Measurements from ENCODE around the gene PRR14.
"Not testable (repeated sequence)": the region's sequence is repeated elsewhere in the genome, so short reads cannot be mapped to it uniquely, and the experiment has no call there.

PRR14 gene

DNA sequence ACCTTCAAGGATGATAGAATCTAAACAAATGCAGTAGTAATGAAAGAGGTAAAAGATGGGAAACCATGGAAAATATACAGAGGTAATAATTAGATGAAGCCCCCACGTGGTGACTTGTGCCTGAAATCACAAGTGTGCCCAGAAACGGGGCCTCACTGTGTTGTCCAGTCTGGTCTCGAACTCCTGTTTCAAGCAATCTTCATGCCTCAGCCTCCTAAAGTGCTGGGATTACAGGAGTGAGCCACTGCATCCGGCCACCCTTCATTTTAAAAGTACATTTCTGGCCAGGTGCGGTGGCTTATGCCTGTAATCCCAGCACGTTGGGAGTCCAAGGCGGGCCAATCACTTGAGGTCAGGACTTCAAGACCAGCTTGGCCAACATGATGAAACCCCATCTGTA is 14.2 kb upstream of the PRR14 start:
- H3K4me3 ChIP-seq (ENCODE audit: low read depth in 1 of 2, low read length in 2 of 2), result no peak overlapping the region
- peaks cover 0 to 10% of the 10 kb centered on the region in 2 donors for H3K4me1 ChIP-seq (ENCODE audit: control insufficient read depth in 1 of 2, insufficient read depth in 2 of 2, low read length in 2 of 2)
- H3K9me3 ChIP-seq (ENCODE audit: control insufficient read depth in 1 of 2, low read length in 2 of 2), result no peaks in the 10 kb centered on the region
- H3K36me3 ChIP-seq (ENCODE audit: control insufficient read depth in 1 of 2, insufficient read depth in 2 of 2, low read length in 2 of 2), result no peaks in the 10 kb centered on the region
- no peaks in the 10 kb centered on the region for H3K27me3 ChIP-seq (ENCODE audit: low read depth, low read length)
- H3K27ac ChIP-seq (ENCODE audit: low read length), result no peak overlapping the region

DNA sequence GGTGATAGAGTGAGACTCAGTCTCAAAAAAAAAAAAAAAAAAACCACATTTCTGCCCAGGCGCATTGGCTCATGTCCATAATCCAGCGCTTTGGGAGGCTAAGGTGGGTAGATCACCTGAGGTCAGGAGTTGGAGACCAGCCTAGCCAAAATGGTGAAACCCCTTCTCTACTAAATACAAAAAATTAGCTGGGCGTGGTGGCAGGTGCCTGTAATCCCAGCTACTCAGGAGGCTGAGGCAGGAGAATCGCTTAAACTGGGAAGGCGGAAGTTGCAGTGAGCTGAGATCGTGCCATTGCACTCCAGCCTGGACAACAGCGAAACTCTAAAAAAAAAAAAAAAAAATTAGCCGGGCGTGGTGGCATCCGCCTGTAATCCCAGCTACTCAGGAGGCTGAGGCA is 13.6 kb upstream of the PRR14 start:
- not testable (repeated sequence) for H3K4me1 ChIP-seq (ENCODE audit: control insufficient read depth in 1 of 2, insufficient read depth in 2 of 2, low read length in 2 of 2); H3K9me3 ChIP-seq (ENCODE audit: control insufficient read depth in 1 of 2, low read length in 2 of 2); H3K36me3 ChIP-seq (ENCODE audit: control insufficient read depth in 1 of 2, insufficient read depth in 2 of 2, low read length in 2 of 2); H3K4me3 ChIP-seq (ENCODE audit: low read depth in 1 of 2, low read length in 2 of 2); H3K27ac ChIP-seq (ENCODE audit: low read length); H3K27me3 ChIP-seq (ENCODE audit: low read depth, low read length)

DNA sequence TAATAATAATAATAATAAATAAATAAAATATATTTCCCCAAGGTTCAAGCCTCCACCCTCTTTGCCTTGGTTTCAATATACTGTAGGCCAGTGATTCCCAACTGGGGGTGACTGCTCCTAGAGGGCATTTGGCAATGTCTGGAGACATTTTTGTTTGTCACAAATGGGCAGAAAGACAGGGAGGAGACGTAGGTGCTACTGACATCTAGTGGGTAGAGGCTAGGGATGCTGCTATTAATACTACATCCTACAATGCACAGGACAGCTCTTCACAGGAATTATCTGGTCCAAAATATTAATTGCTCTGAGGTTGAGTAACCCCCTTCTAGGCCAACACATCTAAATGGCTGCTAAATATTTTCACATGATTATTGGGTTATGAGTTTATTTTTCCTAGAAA is 12.8 kb upstream of the PRR14 start:
- no peaks in the 10 kb centered on the region for H3K36me3 ChIP-seq (ENCODE audit: control insufficient read depth in 1 of 2, insufficient read depth in 2 of 2, low read length in 2 of 2)
- no peak overlapping the region for H3K4me3 ChIP-seq (ENCODE audit: low read depth in 1 of 2, low read length in 2 of 2)
- peaks cover 0 to 10% of the 10 kb centered on the region in 2 donors for H3K4me1 ChIP-seq (ENCODE audit: control insufficient read depth in 1 of 2, insufficient read depth in 2 of 2, low read length in 2 of 2)
- H3K27ac ChIP-seq (ENCODE audit: low read length), result no peak overlapping the region
- H3K9me3 ChIP-seq (ENCODE audit: control insufficient read depth in 1 of 2, low read length in 2 of 2), result no peaks in the 10 kb centered on the region
- H3K27me3 ChIP-seq (ENCODE audit: low read depth, low read length), result no peaks in the 10 kb centered on the region

- Histone ChIP-seq H3K27ac (ENCODE audit: low read length) (no peak overlapping the region), H3K4me1 (ENCODE audit: control insufficient read depth in 1 of 2, insufficient read depth in 2 of 2, low read length in 2 of 2) (no peaks in the 10 kb centered on the region), H3K4me3 (ENCODE audit: low read depth in 1 of 2, low read length in 2 of 2) (no peak overlapping the region), H3K9me3 (ENCODE audit: control insufficient read depth in 1 of 2, low read length in 2 of 2) (no peaks in the 10 kb centered on the region), H3K36me3 (ENCODE audit: control insufficient read depth in 1 of 2, insufficient read depth in 2 of 2, low read length in 2 of 2) (no peaks in the 10 kb centered on the region), H3K27me3 (ENCODE audit: low read depth, low read length) (no peaks in the 10 kb centered on the region)
Measured at GRCh38 chr16:30641378-30641982, 9.3 kb upstream of the PRR14 start.

- Histone ChIP-seq H3K4me1 (ENCODE audit: control insufficient read depth in 1 of 2, insufficient read depth in 2 of 2, low read length in 2 of 2) (no peaks in the 10 kb centered on the region), H3K27ac (ENCODE audit: low read length) (no peak overlapping the region), H3K36me3 (ENCODE audit: control insufficient read depth in 1 of 2, insufficient read depth in 2 of 2, low read length in 2 of 2) (no peaks in the 10 kb centered on the region), H3K9me3 (ENCODE audit: control insufficient read depth in 1 of 2, low read length in 2 of 2) (no peaks in the 10 kb centered on the region), H3K4me3 (ENCODE audit: low read depth in 1 of 2, low read length in 2 of 2) (no peak overlapping the region), H3K27me3 (ENCODE audit: low read depth, low read length) (no peaks in the 10 kb centered on the region)
Measured at GRCh38 chr16:30644334-30644830, 6.4 kb upstream of the PRR14 start.

DNA sequence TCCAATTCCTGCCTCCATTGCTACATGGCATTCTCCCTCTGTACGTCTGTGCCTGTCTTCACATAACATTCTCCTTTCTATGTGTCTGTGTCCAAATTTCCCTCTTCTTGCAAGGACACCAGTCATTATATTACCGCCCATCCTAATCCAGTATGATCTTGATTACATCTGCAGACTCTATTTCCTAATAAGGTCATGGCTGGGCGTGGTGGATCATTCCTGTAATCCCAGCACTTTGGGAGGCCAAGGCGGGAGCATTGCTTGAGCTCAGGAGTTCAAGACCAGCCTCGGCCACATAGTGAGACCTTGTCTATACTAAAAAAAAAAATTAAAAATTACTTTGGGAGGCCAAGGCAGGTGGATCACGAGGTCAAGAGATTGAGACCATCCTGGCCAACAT is 5.0 kb upstream of the PRR14 start:
- Histone ChIP-seq H3K4me3 (ENCODE audit: low read depth in 1 of 2, low read length in 2 of 2) (no peak overlapping the region), H3K36me3 (ENCODE audit: control insufficient read depth in 1 of 2, insufficient read depth in 2 of 2, low read length in 2 of 2) (no peaks in the 10 kb centered on the region), H3K9me3 (ENCODE audit: control insufficient read depth in 1 of 2, low read length in 2 of 2) (no peaks in the 10 kb centered on the region), H3K27me3 (ENCODE audit: low read depth, low read length) (no peaks in the 10 kb centered on the region), H3K4me1 (ENCODE audit: control insufficient read depth in 1 of 2, insufficient read depth in 2 of 2, low read length in 2 of 2) (peaks cover 0 to 5% of the 10 kb centered on the region in 2 donors), H3K27ac (ENCODE audit: low read length) (no peak overlapping the region)

DNA sequence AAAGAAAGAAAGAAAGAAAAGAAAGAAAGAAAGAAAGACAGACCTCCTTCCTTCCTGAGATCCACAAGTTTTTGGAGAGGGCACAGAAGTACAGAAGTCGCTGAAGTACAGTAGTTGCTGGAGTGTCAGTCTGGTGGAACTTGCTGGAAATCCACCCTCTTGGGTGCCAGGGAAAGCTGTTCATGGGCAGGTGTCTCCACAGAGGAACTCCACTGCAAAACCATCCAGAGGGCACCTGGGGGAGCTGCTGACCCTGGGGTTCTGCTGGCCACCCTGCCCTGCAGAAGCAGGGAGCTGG is 3.5 kb upstream of the PRR14 start:
- Histone ChIP-seq H3K27ac (ENCODE audit: low read length) (no peak overlapping the region), H3K4me3 (ENCODE audit: low read depth in 1 of 2, low read length in 2 of 2) (no peak overlapping the region), H3K36me3 (ENCODE audit: control insufficient read depth in 1 of 2, insufficient read depth in 2 of 2, low read length in 2 of 2) (no peaks in the 10 kb centered on the region), H3K27me3 (ENCODE audit: low read depth, low read length) (no peaks in the 10 kb centered on the region), H3K4me1 (ENCODE audit: control insufficient read depth in 1 of 2, insufficient read depth in 2 of 2, low read length in 2 of 2) (peaks cover under 1 to 10% of the 10 kb centered on the region in 2 donors), H3K9me3 (ENCODE audit: control insufficient read depth in 1 of 2, low read length in 2 of 2) (no peaks in the 10 kb centered on the region)

DNA sequence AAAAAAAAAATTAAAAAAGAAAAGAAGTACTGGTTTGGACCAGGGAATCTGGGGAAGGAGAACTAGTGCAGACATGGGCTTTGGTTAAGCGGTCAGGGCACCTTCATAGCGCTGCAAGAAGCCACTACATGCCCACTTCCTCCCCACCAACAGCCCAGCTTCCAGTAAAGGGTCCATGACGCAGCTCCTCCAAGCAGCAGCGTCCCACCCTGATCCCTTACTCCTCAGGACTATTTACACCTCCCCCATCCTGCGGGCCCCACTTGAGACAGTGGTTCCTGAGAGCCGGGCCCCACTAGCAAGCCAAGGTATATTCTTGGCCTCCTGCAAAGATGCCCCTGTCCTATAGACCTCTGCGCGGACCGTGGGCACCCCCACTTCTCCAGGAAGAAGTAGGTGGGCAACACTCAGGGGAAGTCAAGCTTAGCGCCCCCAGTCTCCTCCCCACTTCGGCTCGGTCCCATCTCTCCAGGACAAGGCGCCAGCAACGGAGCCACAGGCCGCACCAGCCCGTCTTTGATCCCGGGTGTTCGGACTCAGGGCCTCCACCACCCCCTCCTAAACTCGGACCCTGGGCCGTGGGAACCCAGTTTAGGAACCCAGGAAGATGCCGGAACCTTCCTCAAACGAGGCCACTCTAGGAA is 913 bp upstream of the PRR14 start:
- Histone ChIP-seq H3K4me1 (ENCODE audit: control insufficient read depth in 1 of 2, insufficient read depth in 2 of 2, low read length in 2 of 2) (peaks cover 3 to 22% of the 10 kb centered on the region in 2 donors), H3K36me3 (ENCODE audit: control insufficient read depth in 1 of 2, insufficient read depth in 2 of 2, low read length in 2 of 2) (peaks cover 15 to 21% of the 10 kb centered on the region in 2 donors), H3K9me3 (ENCODE audit: control insufficient read depth in 1 of 2, low read length in 2 of 2) (no peaks in the 10 kb centered on the region), H3K27ac (ENCODE audit: low read length) (peak overlapping the region; percentile 95), H3K4me3 (ENCODE audit: low read depth in 1 of 2, low read length in 2 of 2) (peak overlapping the region; percentile 76 to 81), H3K27me3 (ENCODE audit: low read depth, low read length) (no peaks in the 10 kb centered on the region)

DNA sequence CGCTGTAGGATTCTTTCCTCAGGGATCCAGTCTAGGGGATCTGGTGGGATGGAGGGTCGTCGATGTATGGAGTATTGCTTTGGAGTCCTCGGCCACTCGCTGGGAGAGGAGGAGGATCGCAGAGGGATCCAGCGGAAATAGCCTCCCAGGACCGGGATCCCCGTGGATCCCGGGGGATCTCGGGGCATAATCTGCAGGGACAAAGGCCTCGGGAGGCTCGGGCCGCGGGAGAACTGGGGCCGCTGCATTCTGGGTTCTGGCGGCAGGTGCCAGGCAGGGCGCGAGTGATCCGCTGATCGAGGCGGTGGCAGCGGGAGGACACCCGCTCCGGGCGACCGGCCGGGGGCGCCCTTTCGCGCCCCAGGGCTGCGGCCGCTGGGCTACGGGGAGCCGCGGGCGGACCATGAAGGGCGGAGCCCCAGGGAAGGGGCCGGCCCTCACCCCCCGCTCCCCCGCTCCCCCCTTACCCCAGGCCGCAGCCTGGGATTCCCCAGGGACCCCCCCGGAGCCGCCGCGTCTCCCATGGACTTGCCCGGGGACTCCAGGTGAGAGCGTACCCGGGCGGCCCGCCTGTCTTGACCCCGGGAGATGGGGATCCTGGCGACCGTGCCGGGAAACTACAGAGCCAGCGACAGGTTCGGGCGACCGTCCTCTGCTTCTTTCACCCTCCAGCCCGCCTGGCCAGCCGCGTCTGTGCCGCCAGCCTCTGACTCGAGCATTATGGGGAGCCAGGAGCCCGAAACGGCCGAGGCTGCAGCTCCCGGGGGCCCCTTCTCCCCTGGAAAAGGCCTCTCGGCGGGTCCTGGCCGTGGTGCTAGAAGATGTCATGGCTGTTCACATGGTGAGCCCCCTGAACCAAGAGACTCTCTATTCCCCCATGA is 604 bp downstream of the PRR14 start:
- H3K27ac ChIP-seq (ENCODE audit: low read length), result peak overlapping the region; percentile 95
- H3K27me3 ChIP-seq (ENCODE audit: low read depth, low read length), result no peaks in the 10 kb centered on the region
- H3K36me3 ChIP-seq (ENCODE audit: control insufficient read depth in 1 of 2, insufficient read depth in 2 of 2, low read length in 2 of 2), result peaks cover 26 to 37% of the 10 kb centered on the region in 2 donors
- H3K4me1 ChIP-seq (ENCODE audit: control insufficient read depth in 1 of 2, insufficient read depth in 2 of 2, low read length in 2 of 2), result peaks cover 3 to 22% of the 10 kb centered on the region in 2 donors
- no peaks in the 10 kb centered on the region for H3K9me3 ChIP-seq (ENCODE audit: control insufficient read depth in 1 of 2, low read length in 2 of 2)
- peak overlapping the region; percentile 81 to 94 for H3K4me3 ChIP-seq (ENCODE audit: low read depth in 1 of 2, low read length in 2 of 2)

DNA sequence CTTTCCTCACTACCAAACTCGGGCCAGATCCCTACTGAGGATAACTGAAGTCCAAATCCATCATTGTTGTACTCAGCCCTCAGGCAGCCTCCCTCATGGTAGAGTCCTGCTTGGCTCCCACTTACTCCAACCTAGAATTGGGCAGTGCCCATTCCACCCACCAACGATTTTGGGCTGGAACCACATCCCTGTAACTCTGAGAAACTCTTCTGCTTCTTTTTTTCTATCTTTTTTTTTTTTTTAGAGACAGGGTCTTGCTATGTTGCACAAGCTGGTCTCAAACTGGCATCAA is 1.2 kb downstream of the PRR14 start:
- no peaks in the 10 kb centered on the region for H3K9me3 ChIP-seq (ENCODE audit: control insufficient read depth in 1 of 2, low read length in 2 of 2)
- H3K4me1 ChIP-seq (ENCODE audit: control insufficient read depth in 1 of 2, insufficient read depth in 2 of 2, low read length in 2 of 2), result peaks cover 3 to 25% of the 10 kb centered on the region in 2 donors
- H3K27me3 ChIP-seq (ENCODE audit: low read depth, low read length), result no peaks in the 10 kb centered on the region
- peaks cover 26 to 41% of the 10 kb centered on the region in 2 donors for H3K36me3 ChIP-seq (ENCODE audit: control insufficient read depth in 1 of 2, insufficient read depth in 2 of 2, low read length in 2 of 2)
- H3K27ac ChIP-seq (ENCODE audit: low read length), result peak overlapping the region; percentile 67
- H3K4me3 ChIP-seq (ENCODE audit: low read depth in 1 of 2, low read length in 2 of 2), result peak overlapping the region; percentile 67 to 81

DNA sequence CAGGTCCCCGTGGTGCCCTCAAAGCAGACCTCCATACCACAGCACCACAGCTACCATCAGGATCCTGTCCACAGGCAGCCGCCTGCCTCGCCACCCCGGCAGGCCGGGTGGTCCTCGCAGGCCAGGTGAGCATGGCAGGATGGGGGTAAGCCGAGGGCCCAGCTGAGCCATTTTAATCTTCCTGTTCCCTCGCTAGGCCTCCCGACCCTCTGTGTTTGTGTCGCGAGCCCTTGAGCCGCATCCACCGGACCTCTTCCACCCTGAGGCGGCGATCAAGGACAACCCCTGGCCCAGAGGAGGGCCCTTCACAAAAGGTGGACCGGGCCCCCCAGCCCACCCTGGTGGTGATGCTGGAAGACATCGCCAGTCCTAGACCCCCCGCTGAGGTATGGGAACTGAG is 2.0 kb downstream of the PRR14 start:
- Histone ChIP-seq H3K9me3 (ENCODE audit: control insufficient read depth in 1 of 2, low read length in 2 of 2) (no peaks in the 10 kb centered on the region), H3K4me1 (ENCODE audit: control insufficient read depth in 1 of 2, insufficient read depth in 2 of 2, low read length in 2 of 2) (peaks cover 8 to 32% of the 10 kb centered on the region in 2 donors), H3K27ac (ENCODE audit: low read length) (no peak overlapping the region), H3K36me3 (ENCODE audit: control insufficient read depth in 1 of 2, insufficient read depth in 2 of 2, low read length in 2 of 2) (peaks cover 26 to 41% of the 10 kb centered on the region in 2 donors), H3K27me3 (ENCODE audit: low read depth, low read length) (no peaks in the 10 kb centered on the region), H3K4me3 (ENCODE audit: low read depth in 1 of 2, low read length in 2 of 2) (no peak overlapping the region)

All from muscle layer of duodenum (tissue), 2 donors.